GM12801 (cell line): ENCODE data around the gene CFAP70.

ENCODE experiments used
- TF ChIP-seq, protein P1 (sequence below): IDR thresholded peaks from one replicate; pipeline ENCODE4 v1.5.1; 2011; ENCODE audit warnings: control low read depth; ENCODE audit not compliant: insufficient read length; ENCODE audit errors: extremely low read depth

Gene CFAP70

DNA sequence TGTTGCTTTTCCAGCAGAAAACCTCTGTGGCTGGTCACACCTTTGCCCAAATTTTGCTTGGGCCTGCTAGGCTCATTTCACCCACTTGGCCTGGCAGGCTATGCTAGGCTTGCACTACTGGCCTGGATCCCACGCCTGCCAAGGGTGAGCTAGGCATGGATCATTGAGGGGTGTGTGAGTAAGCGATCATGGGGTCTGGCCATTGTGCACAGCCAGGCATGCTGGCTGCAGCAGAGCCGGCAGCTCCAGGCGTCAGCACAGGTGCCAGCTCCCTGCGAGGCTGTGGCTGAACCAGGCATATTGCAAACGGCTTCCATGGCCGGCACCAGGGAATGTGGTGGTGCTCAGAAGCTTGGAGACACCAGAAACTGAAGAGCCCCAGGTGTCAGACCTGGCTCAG, 19.2 kb downstream of the CFAP70 start:
- TF ChIP-seq, protein P1, sequence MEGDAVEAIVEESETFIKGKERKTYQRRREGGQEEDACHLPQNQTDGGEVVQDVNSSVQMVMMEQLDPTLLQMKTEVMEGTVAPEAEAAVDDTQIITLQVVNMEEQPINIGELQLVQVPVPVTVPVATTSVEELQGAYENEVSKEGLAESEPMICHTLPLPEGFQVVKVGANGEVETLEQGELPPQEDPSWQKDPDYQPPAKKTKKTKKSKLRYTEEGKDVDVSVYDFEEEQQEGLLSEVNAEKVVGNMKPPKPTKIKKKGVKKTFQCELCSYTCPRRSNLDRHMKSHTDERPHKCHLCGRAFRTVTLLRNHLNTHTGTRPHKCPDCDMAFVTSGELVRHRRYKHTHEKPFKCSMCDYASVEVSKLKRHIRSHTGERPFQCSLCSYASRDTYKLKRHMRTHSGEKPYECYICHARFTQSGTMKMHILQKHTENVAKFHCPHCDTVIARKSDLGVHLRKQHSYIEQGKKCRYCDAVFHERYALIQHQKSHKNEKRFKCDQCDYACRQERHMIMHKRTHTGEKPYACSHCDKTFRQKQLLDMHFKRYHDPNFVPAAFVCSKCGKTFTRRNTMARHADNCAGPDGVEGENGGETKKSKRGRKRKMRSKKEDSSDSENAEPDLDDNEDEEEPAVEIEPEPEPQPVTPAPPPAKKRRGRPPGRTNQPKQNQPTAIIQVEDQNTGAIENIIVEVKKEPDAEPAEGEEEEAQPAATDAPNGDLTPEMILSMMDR: no peak

DNA sequence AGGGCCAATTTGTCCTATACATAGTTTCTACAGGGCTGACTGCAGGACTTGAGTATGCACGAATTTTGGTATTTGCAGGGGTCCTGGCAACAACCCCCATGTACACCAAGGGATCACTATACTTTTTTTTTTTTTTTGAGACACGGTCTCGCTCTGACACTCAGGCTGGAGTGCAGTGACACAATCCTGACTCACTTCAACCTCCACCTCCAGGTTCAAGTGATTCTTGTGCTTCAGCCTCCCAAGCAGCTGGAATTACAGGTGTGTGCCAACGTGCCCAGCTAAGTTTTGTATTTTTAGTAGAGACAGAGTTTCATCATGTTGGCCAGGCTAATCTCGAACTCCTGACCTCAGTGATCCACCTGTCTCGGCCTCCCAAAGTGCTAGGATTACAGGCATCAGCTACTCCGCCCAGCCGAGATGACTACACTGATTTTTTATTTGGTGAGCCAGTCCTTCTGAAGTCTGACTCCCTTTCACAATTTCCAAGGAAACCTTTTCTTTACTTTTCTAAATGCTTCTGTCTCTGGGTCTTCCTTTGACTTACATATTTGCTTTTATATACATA, 19.8 kb downstream of the CFAP70 start:
- TF ChIP-seq, protein P1: no peak

DNA sequence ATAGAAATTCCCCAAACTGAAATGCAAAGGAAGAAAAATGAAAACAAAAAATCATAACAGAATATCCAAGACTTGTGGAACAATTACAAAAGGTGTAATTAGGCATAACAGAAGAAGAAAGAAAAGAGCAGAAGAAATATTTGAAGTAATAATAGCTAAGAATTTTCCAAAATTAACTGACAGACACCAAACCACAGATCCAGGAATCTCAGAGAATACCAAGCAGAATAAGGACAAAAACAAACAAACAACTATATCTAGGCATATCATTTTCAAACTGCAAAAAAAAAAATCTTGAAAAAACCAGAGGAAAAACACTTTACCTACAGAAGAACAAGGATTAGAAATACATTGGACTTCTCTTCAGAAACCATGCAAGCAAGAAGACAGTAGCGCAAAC, 25.5 kb downstream of the CFAP70 start:
- TF ChIP-seq, protein P1: no peak

DNA sequence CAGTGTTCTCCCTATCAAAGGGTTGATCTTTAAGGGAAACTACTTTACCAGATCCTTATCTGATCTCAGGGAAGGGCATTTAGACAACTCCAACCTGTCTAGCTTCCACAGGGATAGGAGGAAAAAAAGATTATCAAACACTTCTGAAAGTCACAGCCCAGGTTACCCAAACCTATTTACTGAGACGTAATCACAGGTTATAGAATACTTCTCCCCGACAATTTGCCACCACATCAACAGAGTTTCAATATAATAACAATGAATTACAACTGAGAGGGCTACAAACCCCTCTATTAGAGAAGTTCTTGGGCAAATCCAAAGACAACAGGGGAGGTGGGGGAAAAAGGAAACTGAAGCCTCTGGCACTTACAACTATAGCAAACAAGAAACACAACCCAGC, 26.3 kb downstream of the CFAP70 start:
- TF ChIP-seq, protein P1: no peak

DNA sequence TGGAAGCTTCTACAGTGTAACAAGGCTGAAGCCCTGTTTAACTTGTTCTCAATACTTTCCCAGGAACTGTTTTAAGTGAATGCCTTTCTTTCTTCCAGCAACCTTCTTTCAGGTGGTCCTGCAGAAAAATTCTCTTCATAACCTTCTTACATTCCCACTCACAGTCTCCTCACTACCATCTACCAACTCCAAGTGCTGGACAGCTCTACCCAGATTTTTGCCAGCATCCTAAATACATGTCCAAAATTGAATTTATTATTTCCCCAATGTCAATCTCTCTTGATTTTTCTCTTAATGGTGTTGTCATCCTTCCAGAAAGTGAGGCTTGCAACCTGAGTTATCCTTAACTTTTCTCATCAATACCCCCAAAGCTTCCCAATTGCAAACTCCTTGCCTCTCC, 48.2 kb downstream of the CFAP70 start:
- TF ChIP-seq, protein P1: no peak

DNA sequence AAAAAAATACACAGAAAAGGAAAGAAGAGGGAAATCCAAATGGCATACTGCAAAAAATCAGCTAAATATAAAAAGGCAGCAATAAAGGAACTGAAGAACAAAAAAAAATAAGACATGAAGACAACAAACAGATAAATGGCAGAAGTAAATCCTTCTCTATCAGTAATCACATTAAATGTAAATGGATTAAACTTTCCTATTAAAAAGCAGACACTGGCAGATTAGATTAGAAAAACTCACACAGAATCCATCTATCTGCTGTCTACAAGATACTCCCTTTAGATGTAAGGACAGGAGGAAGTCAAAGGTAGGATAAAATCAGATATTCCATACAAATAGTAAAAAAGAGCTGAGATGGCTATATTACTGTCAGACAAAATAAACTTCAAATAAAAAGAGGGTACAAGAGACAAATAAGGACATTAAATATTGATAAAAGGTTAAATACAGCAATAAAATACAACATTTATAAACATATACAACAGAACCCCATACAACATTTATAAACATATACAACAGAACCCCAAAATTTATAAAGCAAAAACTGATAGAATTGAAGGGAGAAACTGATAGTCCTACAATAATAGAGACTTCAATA, 51.4 kb downstream of the CFAP70 start:
- TF ChIP-seq, protein P1: no peak

DNA sequence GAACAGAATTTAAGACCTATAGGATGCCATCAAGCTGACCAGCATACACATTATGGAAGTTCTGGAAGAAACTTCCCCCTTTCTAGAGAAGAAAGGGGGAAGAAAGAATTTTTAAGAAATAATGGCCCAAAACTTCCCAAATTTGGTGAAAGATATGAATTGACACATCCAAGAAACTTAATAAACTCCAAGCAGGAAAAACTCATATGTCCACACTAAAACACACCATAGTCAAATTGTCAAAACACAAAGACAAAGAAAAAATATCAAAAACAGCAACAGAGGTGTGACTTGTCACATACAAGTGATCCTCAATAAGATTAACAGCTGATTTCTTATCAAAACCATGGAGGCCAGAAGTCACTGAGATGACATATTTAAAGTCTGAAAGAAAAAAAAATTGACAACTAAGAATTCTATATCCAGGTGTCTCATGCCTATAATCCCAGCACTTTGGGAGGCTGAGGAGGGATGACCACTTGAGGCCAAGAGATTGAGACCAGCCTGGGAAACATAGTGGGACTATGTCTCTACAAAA, 52.4 kb downstream of the CFAP70 start:
- TF ChIP-seq, protein P1: no peak
